Activated T-cell treated with anti-CD3 and anti-CD28 coated beads for 4 hours (primary cell): ENCODE results near the gene RIMS4.
"Not testable (repeated sequence)": the region's sequence is repeated elsewhere in the genome, so short reads cannot be mapped to it uniquely, and the experiment has no call there.

Experiments
- DNase-seq: peaks from one replicate; pipeline ENCODE4 v3.0.0-alpha.2; 2020

RIMS4 gene

DNA sequence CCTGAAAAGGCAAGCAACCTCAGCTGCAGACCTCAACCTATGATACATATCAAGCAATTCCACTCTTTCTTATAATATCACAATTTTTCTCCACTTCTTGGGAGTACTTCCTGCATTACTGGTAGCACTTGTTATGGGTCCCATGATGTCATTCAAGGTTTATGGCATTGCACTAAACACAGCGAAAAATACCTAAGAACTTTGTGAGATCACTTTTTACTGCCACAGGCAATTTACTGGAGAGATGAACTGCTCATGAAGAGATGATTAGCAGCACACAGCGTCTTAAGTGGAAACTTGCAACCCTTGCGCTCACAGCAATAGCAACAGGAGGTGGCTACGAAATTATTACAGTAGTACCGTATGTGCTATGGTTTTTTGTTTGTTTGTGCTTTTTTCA is 19.3 kb upstream of the RIMS4 start:
- no peak for DNase-seq

DNA sequence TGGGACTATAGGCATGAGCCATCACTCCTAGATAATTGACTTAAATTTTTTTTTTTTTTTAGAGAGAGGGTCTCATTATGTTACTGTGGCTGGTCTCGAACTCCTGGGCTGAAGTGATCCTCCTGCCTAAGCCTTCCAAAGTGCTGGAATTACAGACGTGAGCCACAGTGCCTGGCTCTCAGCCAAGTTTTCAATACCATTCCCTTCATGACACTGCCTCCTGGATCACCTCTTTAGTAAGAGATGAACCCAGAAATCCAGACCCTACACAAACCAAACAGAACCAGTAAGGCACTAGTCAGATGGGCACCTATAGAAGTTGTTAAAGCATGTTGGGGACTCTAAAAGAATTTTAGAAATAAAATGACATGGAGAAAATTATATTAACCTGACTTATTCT is 18.3 kb upstream of the RIMS4 start:
- no peak for DNase-seq

- no peak for DNase-seq
Observed at GRCh38 chr20:44827401-44827800, 17.1 kb upstream of the RIMS4 start.

DNA sequence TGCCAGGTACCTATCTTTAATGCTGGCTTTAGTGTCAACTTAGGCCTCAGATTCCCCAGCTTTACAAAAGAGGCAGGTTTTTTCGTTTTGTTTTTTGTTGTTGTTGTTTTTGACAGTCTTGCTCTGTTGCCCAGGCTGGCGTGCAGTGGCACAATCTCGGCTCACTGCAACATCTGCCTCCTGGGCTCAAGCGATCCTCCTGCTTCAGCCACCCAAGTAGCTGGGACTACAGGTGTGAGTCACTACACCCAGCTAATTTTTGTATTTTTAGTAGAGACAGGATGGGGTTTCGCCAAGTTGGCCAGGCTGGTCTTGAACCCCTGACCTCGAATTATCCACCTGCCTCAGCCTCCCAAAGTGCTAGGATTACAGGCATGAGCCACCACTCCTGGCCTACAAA is 11.2 kb upstream of the RIMS4 start:
- DNase-seq, result not testable (repeated sequence)

DNA sequence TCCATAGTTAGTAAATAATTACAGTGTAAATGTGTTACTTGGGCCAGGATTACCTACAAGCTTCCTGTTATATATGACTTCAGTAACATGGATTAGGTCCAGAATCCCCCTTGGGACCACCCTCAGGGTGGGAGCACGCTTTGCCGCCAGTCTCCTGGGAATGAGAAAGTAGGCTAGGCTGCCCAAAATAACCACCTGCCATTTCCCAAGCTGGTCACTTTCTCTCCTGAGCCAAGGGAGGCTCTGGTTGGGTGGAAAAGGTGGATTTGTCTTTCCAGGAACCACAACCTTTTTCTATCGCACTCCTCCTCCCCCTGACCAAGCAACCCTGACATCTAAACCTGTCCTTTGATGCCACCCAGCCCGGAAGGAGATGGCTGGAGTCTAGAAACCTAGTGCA is 9.6 kb upstream of the RIMS4 start:
- no peak for DNase-seq

- DNase-seq, result no peak
Observed at GRCh38 chr20:44817143-44817910, 7.0 kb upstream of the RIMS4 start.

GRCh38 chr20:44814937-44815336 is 4.6 kb upstream of the RIMS4 start:
- DNase-seq, result no peak

DNA sequence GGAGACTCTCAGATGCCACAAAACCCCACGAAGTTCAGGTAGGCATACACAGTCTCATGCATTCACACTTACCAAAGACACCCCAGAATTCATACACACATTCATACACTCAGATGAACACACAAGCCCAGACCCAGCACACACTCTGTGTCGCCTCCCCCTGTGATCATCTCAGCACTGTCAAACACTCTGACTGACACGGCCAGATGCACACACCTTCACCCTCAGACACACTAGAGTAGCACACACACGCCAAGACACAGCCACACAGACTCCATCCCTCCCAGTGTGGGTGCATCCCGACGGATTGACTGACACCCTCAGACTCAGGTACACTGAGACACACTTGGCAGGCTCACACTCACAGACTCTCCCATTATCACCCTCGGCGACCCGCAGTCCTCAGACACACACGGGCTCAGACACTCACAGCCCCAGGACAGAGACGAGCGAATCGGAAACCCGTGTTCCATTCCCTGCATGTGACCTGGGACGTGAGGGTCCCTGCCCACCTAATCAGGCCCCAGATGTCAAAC is 872 bp upstream of the RIMS4 start:
- DNase-seq, result no peak

GRCh38 chr20:44810061-44810390 is 320 bp downstream of the RIMS4 start:
- no peak for DNase-seq

DNA sequence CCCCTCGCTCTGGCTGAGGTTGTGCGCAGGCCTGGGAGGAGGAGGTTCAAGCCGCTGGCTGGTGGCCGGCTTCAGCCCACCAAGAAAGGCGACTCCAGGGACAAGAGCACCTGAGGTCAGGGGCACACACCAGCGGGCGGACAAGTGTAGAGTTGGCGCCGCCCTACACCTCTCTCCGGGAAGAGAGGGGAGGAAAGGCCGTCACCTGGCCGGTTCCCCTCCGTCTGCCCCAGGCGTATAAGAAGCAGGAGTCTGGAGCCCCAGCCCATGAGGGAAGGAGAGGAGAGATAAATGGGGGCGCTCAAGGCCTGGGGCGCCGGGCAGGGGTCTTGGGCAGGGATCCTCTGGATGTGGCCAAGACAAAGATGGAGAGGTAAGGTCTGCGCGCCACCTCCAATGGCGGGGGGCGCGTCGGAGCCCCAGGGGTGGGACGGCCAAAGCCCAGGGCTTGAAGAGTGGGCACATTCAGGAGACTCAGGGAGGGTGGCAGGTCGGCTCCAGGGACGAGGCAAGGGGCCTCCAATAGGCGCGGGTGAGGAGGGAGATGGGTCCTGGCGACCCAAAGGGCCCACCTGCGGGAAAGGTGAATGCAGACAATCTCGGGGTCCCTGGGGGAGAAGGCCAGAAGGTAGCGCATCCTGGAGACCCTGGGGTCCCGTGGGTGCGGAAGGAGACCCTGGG is 826 bp downstream of the RIMS4 start:
- no peak for DNase-seq

DNA sequence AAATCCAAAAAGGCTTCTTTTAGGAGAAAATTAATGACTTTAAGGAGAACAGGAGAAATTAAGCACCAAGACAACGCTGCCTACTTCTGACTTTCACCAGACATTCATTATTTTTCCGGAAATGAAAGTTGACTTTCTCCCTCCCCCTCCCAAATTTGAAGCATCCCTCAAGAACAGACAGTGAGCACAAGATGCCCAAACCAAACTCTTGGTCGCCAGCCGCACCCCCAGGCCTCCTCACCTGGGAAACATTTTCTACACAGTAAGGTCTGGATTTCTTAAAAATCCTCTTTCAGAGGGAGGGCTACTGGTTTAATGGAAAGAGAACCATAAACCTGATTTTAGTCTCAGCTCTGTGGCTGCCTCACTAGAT is 2.7 kb downstream of the RIMS4 start:
- DNase-seq, result no peak

DNA sequence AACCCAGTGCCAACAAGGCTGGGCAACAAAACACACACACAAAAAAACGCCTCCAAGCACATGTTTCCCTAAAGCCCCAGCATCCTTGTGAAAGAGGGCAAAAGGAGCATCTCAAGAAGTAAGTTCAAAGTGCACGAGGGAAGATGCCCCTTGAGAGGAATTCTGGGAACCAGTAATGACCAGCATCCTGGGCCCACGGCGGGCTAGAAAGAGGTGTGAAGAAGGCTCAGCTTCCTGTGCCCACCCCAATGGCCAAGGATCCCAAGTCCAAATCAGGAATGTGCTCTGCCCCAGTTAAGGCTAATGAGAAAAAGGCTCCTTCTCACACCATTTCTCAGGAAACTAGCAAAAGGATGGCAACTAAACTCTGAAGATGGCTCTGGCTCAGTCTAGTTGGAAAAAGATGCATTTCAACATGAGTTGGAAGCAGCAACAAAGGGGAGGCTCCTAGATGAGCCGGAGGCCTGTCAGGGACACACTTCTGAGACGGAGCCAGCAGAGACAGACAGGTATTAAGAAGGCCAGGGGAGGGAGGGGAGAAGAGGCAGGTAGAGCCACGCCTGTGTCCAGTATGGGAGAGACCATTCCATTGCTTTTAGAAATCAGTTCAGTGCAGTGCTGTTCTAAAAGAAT is 3.2 kb downstream of the RIMS4 start:
- DNase-seq, result no peak

DNA sequence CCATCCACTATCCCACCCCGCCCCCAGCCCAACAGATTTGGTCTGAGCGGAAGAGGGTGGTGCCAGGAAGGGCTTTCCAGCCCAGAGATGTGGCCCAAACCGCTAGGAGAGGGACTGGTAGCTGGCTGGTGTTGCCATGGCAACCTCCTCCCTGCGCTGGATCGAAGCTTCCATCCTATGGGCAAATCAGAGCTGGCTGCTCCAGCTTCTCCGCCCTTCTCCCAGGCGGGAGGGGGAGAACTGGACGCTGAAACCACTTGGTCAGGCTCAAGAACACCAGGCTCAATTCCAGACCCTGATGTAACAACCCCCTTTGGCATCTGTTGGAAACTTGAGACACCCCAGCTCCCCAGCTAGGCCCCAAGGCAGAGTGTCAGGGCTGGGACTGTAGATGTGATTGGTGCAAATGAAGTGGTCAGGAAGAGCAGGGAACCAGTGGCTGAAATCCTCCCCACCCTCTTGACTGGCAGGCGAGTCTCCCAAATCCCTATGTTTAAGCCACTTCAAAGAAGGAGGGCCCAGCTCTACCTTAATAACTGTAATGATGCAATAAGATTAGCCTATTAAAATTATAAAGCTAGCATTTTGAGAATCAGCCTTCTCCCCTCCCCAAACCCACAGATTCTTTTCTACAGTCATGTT is 4.2 kb downstream of the RIMS4 start:
- DNase-seq, result no peak

DNA sequence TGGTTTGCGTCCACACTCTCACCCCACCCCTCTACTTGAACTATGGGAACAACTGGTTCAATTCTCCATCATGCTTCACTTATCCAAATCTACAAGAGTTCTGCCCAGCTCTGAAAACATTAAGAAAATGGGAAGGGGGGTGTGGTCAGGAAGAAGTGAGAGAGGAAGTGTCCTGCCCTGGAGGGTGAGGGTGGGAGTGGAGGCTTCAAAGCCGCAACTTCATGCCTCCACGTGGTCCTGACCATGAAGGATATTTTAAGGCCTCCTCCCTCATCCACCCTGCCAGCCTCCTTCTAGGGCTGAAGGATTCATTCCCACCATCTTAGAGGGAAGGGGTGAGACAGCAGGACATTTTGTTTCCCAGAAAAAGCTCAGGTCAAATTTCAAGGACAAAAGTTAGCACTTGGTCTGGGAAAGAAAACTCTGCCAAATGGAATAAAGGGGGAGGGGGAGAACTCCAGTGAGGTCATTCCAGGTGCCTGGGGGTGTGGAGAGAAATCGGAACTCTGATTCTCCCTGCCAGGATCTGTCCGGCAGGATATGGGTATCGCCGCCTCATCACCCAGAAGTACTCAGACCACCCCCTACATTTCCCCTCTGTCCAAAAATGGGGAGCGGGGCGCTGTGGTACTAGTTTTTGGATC is 4.9 kb downstream of the RIMS4 start:
- DNase-seq, result no peak

GRCh38 chr20:44803383-44803941 is 6.9 kb downstream of the RIMS4 start:
- DNase-seq, result no peak

DNA sequence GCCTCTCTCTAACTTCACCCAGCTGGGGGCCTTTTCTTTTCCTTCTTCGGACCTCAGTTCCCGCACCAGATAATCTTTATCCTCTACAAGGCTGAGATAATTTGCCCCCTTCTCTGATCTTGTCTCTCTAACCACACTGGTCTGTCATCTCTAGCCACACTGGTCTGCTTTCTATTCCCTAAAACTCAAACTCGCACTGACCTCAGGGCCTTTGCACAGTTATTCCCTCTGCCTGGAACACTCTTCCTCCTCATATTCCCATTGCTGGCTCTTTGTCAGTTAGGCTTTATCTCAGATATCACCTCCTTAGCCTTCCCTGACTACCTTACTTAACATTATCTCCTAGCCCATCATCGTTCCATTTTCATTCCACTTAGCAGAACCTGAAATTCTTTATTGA is 7.6 kb downstream of the RIMS4 start:
- DNase-seq, result no peak

- no peak for DNase-seq
Observed at GRCh38 chr20:44800391-44801046, 9.8 kb downstream of the RIMS4 start.

DNA sequence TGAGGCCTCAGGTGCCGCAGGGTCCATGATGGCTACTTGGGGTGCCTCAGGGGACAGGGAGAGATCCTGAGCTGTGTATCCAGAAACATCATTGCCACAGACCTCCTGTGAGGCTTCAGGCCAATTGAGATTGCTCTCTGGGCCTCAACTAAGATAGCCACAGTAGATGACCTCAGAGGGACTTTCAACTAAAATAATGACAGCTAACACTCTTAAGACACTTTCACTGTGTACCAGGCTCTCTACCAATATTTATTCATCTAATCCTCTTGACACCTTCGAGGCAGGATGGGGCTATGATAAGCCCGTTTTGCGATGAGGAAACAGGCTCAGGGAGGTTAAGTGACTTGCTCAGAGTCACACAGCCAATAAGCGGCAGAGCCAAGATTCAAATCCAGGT is 10.7 kb downstream of the RIMS4 start:
- DNase-seq, result no peak

DNA sequence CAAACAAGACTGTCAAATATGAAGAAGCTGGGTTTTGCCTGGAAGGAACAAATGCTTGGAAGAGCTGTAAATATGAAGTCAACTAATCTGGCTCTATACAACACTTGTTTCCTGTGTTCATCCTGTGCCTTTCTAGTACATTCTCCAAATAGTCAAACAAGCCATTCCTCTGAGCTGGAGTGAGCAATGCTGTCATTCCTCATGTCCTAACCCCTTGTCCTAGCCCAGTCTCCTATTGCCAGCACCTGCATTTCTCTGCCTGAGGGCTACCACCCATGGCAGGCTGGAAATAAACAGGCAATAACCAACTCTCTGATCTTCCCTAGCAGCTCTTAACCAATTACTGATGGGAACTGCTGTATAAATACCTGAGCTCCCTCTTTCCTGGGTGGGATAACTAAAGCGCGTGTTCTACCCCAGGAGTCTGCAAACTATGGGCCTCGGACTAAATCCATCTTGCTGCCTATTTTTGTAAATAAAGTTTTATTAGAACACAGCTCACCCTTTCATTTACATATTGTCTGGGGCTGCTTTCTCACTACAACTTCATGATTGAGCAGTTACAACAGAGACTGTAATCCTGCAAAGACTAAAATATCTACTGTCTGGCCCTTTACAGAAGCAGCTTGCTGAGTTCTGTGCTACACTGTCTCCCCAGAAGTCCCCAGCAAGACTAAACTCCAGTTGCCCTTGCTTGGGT is 13.4 kb downstream of the RIMS4 start:
- no peak for DNase-seq

GRCh38 chr20:44796311-44796710 is 14.0 kb downstream of the RIMS4 start:
- no peak for DNase-seq

DNA sequence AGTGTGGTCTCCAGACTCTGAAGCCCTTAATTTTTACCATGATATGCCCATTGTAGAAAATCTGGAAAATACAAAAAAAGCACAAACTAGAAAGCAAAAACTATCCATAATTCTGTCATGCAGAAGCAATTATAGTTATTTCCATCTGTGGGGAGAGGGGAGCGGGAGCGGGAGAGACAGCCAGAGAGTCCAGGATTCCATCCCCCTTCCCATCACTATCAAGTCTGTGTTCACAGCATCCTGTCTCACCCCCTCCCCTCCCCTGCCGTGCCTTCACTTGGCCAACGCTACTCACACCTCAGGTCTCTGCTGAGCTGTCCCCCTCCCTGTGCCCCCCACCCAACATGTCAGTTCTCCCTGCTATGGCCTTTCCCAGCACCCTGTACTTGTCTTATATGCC is 14.5 kb downstream of the RIMS4 start:
- DNase-seq, result no peak

DNA sequence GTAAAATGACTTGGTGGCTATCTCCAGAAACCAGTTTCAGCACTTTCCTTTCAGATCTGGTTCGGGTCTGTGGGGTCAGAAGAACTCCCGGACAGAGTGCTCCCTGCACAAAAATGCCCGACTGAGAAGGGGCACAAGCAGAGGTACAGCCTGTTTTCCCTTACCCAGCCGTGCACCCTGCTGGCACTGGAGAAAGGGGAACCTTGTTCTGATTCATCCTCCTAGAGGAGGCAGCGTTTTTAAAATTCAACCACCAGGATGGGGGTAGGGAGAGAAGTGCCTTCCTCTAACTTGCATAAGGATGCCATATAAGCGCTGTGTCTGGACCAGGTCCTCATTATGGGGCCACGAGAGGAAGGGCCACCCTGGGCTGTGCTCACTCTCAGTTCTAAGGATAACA is 17.6 kb downstream of the RIMS4 start:
- no peak for DNase-seq
